ENCODE measurements around the gene TMEM184A. TPM values are rescaled to one million over a fixed set of nuclear protein-coding genes. Genes with fewer than 3 reads are reported as not detected.

TMEM184A gene
- total RNA-seq, 2 experiments from 2014 or later: not detected

GRCh38 chr7:1540776-1541271, 15.2 kb downstream of the TMEM184A start:
- Mint-ChIP-seq H3K27ac (no peak overlapping the region), H3K36me3 (ENCODE audit: low read depth) (peaks cover 7% of the 10 kb centered on the region), H3K4me3 (no peak overlapping the region), H3K4me1 (peaks cover 2% of the 10 kb centered on the region), H3K27me3 (no peaks in the 10 kb centered on the region), H3K9me3 (no peaks in the 10 kb centered on the region)
- DNase-seq: no peak
- CTCF ChIA-PET: no interaction called here
- POLR2A ChIA-PET: no interaction called here

- Mint-ChIP-seq H3K27ac (no peak overlapping the region), H3K9me3 (no peaks in the 10 kb centered on the region), H3K36me3 (ENCODE audit: low read depth) (peaks cover 7% of the 10 kb centered on the region), H3K4me1 (peaks cover 2% of the 10 kb centered on the region), H3K4me3 (no peak overlapping the region), H3K27me3 (no peaks in the 10 kb centered on the region)
- CTCF ChIA-PET: no interaction called here
- no peak for DNase-seq
- POLR2A ChIA-PET: no interaction called here
Measured at GRCh38 chr7:1539882-1540775, 15.9 kb downstream of the TMEM184A start.

- Mint-ChIP-seq H3K36me3 (ENCODE audit: low read depth) (peaks cover 7% of the 10 kb centered on the region), H3K9me3 (no peaks in the 10 kb centered on the region), H3K27me3 (no peaks in the 10 kb centered on the region), H3K4me3 (no peak overlapping the region), H3K4me1 (peaks cover 4% of the 10 kb centered on the region), H3K27ac (no peak overlapping the region)
- DNase-seq: no peak
- ChIA-PET POLR2A (no interaction called here), CTCF (no interaction called here)
Measured at GRCh38 chr7:1539181-1539881, 16.7 kb downstream of the TMEM184A start.

DNA sequence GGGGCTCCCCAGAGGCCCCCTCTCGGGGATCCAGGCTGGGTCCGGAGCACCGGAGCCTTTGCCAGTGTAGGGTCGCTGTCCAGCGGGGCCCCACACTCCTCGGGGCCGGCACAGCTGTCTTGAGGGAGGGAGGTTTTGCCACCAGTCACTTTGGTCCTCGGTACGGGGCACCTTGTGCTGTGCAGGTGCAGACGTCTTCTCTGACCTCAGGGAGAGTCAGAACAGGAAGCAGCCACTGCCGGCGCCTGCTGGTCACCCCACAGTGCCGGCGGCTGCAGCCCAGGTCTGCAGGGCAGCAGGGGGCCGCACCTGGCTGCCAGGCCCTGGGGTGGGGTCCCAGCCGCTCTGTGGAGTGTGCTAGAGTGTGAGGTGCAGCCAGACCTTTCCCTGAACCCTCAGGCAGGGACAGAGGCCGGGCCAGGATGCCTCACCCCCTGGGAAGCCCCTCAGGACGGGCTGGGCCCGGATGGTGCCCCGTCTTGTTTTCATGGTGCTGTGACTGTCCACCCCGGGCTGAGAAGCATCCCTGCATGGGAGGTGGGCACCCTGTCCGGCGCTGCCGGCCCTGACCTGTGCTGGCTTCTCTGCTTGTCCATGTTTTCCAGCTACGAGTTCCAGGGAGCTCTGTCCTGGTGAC, 17.3 kb downstream of the TMEM184A start:
- CTCF ChIA-PET: no interaction called here
- no peak overlapping the region for H3K4me3 Mint-ChIP-seq
- H3K9me3 Mint-ChIP-seq: no peaks in the 10 kb centered on the region

DNA sequence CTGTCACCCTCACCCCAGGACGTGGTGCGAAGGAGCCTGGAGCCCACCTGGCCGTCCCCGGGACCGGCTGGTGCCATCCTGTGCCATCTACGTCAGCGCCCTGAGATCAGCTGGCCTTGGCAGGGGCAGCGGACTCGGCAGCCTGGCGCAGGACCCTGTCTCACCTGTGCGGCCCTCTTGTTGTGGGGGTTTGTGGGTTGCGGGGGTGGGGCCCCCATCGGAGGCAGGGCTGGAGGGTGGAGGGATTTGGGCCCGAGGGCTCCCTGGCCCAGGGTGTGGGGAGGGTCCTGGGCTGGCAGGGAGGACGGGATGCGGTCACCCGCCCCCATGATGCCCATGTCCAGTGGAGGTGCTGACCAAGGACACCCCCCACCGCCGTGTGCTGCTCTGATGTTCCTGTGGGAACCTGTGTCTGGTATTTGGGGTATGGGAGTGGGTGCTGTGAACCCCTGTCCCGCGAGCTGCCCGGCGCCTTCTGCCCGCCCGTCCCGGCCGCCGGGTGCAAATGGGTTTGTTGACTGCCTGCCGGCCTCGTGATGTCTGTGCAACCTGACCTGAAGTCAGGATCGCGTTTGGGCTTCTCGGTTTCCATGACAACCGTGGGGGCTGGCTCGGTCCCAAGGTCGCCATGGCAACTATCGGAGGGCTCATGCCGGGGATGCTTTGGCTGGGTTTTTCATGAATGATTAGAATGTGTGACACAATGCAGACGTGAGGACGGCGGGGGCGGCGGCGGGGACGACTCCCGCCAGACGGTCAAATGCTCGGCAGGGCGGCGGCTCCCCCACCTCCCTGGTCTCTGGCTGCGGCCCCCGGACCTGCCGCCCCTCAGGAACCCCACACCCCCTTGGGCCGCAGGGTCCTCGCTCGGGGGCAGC, 18.2 kb downstream of the TMEM184A start:
- ChIA-PET CTCF (no interaction called here), POLR2A (no interaction called here)
- Mint-ChIP-seq H3K36me3 (ENCODE audit: low read depth) (peaks cover 13% of the 10 kb centered on the region), H3K9me3 (no peaks in the 10 kb centered on the region), H3K27me3 (no peaks in the 10 kb centered on the region), H3K4me3 (no peak overlapping the region), H3K4me1 (peaks cover 18% of the 10 kb centered on the region), H3K27ac (no peak overlapping the region)
- no peak for DNase-seq

More for the DNA sequence above, 17.3 kb downstream of the TMEM184A start:
- POLR2A ChIA-PET: no interaction called here
- Mint-ChIP-seq H3K27ac (no peak overlapping the region), H3K4me1 (peaks cover 9% of the 10 kb centered on the region), H3K36me3 (ENCODE audit: low read depth) (peaks cover 7% of the 10 kb centered on the region), H3K27me3 (no peaks in the 10 kb centered on the region)
- no peak for DNase-seq

- no peak overlapping the region for H3K4me3 Mint-ChIP-seq
- ChIA-PET CTCF (no interaction called here), POLR2A (no interaction called here)
- no peak for DNase-seq
- H3K36me3 Mint-ChIP-seq (ENCODE audit: low read depth): peaks cover 13% of the 10 kb centered on the region
- no peaks in the 10 kb centered on the region for H3K9me3 Mint-ChIP-seq
- peaks cover 25% of the 10 kb centered on the region for H3K4me1 Mint-ChIP-seq
- no peak overlapping the region for H3K27ac Mint-ChIP-seq
- H3K27me3 Mint-ChIP-seq: no peaks in the 10 kb centered on the region
Measured at GRCh38 chr7:1536743-1537534, 19.1 kb downstream of the TMEM184A start.

GRCh38 chr7:1536455-1536742, 19.6 kb downstream of the TMEM184A start:
- ChIA-PET CTCF (interaction anchor here (0.6 kb wide), 1 partner anchor 147 kb away, joined by 3 read pairs; no protein-coding TSS in a partner anchor), POLR2A (no interaction called here)
- H3K27me3 Mint-ChIP-seq: no peaks in the 10 kb centered on the region
- no peak overlapping the region for H3K4me3 Mint-ChIP-seq
- H3K27ac Mint-ChIP-seq: no peak overlapping the region
- DNase-seq: no peak
- peaks cover 29% of the 10 kb centered on the region for H3K4me1 Mint-ChIP-seq
- peaks cover 15% of the 10 kb centered on the region for H3K36me3 Mint-ChIP-seq (ENCODE audit: low read depth)
- H3K9me3 Mint-ChIP-seq: no peaks in the 10 kb centered on the region

GRCh38 chr7:1535701-1536454, 20.1 kb downstream of the TMEM184A start:
- H3K4me3 Mint-ChIP-seq: no peak overlapping the region
- peaks cover 29% of the 10 kb centered on the region for H3K4me1 Mint-ChIP-seq
- DNase-seq: no peak
- POLR2A ChIA-PET: no interaction called here
- no peaks in the 10 kb centered on the region for H3K9me3 Mint-ChIP-seq
- H3K36me3 Mint-ChIP-seq (ENCODE audit: low read depth): peaks cover 10% of the 10 kb centered on the region
- CTCF ChIA-PET: interaction anchor here (0.6 kb wide), 1 partner anchor 146 kb away, joined by 3 read pairs; no protein-coding TSS in a partner anchor
- no peak overlapping the region for H3K27ac Mint-ChIP-seq
- no peaks in the 10 kb centered on the region for H3K27me3 Mint-ChIP-seq

GRCh38 chr7:1535100-1535458, 20.9 kb downstream of the TMEM184A start:
- no peaks in the 10 kb centered on the region for H3K9me3 Mint-ChIP-seq
- no peak overlapping the region for H3K4me3 Mint-ChIP-seq
- DNase-seq: no peak
- H3K4me1 Mint-ChIP-seq: peaks cover 32% of the 10 kb centered on the region
- H3K27me3 Mint-ChIP-seq: no peaks in the 10 kb centered on the region
- peaks cover 9% of the 10 kb centered on the region for H3K36me3 Mint-ChIP-seq (ENCODE audit: low read depth)
- CTCF ChIA-PET: no interaction called here
- POLR2A ChIA-PET: no interaction called here
- H3K27ac Mint-ChIP-seq: no peak overlapping the region

DNA sequence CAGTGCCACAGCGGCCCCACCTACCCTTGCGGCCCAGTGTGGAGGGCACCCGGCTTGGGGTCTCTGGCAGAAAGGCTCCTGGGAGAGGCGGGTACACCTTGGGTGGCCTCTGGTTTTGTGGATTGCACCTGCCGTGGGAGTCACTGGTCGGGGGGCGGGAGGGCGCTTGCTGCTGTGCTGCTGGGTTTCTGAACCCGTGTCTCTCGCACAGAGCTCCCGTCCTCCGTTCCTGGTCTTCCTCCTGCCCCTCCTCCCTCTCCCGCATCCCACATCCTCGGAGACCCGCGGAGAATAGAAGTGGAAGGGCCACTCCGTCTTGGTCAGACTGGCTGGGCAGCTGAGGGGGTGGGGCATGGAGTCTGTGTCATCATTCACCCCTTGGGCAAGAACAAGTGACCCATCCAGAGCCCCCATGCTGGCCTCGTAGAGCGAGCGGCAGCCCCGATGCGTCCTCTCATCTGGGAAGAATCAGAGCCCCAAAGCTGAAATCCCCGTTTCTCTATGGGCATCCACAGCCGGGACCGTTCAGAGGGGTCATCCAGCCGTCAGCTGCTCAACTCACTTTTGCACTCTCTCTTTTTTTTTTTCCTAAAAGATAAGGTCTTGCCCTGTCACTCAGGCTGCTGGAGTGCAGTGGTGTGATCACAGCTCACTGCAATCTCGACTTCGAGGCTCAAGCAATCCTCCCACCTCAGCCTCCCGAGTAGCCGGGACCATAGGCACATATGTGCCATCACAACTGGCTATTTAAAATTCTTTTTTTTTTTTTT, 21.5 kb downstream of the TMEM184A start:
- Mint-ChIP-seq H3K27me3 (no peaks in the 10 kb centered on the region), H3K9me3 (no peaks in the 10 kb centered on the region), H3K4me1 (peaks cover 33% of the 10 kb centered on the region), H3K36me3 (ENCODE audit: low read depth) (peaks cover 9% of the 10 kb centered on the region), H3K27ac (peak overlapping the region; percentile 92), H3K4me3 (no peak overlapping the region)
- ChIA-PET CTCF (no interaction called here), POLR2A (no interaction called here)
- DNase-seq: no peak

DNA sequence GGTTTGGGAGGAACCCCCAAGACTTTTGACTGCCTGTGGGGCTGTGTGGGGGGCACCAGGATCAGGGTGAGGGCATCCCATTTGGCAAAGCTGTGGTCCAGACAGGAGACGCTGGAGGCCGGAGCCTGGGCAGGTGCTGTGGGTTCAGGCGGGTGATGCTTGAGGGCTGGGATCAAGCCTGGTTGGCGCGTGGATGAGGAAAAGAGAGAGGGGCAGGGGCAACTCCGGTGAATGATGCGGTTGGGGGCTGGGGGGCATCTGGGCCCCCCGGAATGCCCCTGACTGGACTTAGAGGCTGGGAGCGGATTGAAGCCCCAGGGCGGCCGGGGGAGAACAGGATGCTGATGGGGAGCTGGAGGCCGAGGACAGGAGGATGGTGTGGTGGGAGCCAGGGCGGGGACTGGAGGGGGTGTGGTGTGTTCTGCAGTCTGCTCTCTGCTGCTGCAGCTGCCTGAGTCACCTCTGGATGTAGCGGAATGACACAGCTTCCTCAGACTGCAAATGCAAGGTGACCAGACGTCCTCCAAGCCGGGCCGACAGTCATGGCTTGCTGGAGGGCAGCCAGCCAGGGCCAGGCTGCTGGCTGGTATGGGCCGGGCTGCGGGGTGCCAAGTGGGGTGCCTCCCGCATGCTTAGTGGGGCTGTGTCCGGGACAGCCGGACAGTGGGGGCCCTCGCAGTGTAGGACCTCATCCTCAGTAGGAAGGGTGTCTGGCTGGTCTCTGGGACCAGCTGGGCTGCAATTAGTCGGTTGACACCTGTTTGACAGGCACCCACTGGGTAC, 22.3 kb downstream of the TMEM184A start:
- H3K4me1 Mint-ChIP-seq: peaks cover 33% of the 10 kb centered on the region
- H3K27ac Mint-ChIP-seq: peak overlapping the region; percentile 92
- DNase-seq: peak; percentile 58
- no peaks in the 10 kb centered on the region for H3K9me3 Mint-ChIP-seq
- ChIA-PET POLR2A (interaction anchor here (0.7 to 1.5 kb wide), 2 partner anchors 23 to 37 kb away, joined by 3 to 6 read pairs; partner anchors contain the start of genes PSMG3 and TMEM184A), CTCF (no interaction called here)
- H3K4me3 Mint-ChIP-seq: peak overlapping the region; percentile 86
- H3K27me3 Mint-ChIP-seq: no peaks in the 10 kb centered on the region
- peaks cover 9% of the 10 kb centered on the region for H3K36me3 Mint-ChIP-seq (ENCODE audit: low read depth)

Measured in activated CD4-positive, alpha-beta memory T cell treated with anti-CD3 and anti-CD28 coated beads, Interleukin-2, amount 10 ng/mL, durations not matched to agents 7 days and 5 days (primary cell).